RWPE2 (cell line): ENCODE data around the gene FCHSD1.

Experiments used
- ATAC-seq: fragments of 200-7000 bp; cut with Tn5 transposase; 3 replicates; pipeline ENCODE4 v1.9.1; 2021; ENCODE audit warnings: low read depth
- DNase-seq: peaks from one replicate; pipeline ENCODE4 v3.0.0-alpha.2; 2020; ENCODE audit warnings: low spot score
- H3K27ac ChIP-seq: fragments of 450-650 bp; 2 replicates; pipeline ENCODE4 v1.5.1; 2017; ENCODE audit warnings: mild to moderate bottlenecking; ENCODE audit not compliant: poor library complexity, severe bottlenecking
- H3K27me3 ChIP-seq: fragments of 250-450 bp; sonication (Bioruptor Pico); 2 replicates; pipeline ENCODE4 v1.5.1; 2021; ENCODE audit warnings: mild to moderate bottlenecking, moderate library complexity; ENCODE audit not compliant: insufficient read depth, poor library complexity, severe bottlenecking
- H3K36me3 ChIP-seq: fragments of 250-450 bp; sonication (Bioruptor Pico); 2 replicates; pipeline ENCODE4 v1.5.1; 2020; ENCODE audit warnings: low read depth, mild to moderate bottlenecking, moderate library complexity
- H3K4me1 ChIP-seq: fragments of 250-450 bp; sonication (Bioruptor Pico); 2 replicates; pipeline ENCODE4 v1.5.1; 2021; ENCODE audit warnings: mild to moderate bottlenecking, moderate library complexity; ENCODE audit not compliant: insufficient read depth, poor library complexity, severe bottlenecking
- H3K4me3 ChIP-seq: fragments of 250-450 bp; sonication (Bioruptor Pico); 2 replicates; pipeline ENCODE4 v1.5.1; 2021; ENCODE audit warnings: mild to moderate bottlenecking, moderate library complexity; ENCODE audit not compliant: severe bottlenecking
- H3K9me3 ChIP-seq: fragments of 250-450 bp; sonication (Bioruptor Pico); 2 replicates; pipeline ENCODE4 v1.5.1; 2021; ENCODE audit warnings: mild to moderate bottlenecking, moderate library complexity; ENCODE audit not compliant: severe bottlenecking
- TF ChIP-seq, protein P1 (sequence below): fragments of 450-650 bp; IDR thresholded peaks from one replicate; pipeline ENCODE4 v1.5.1; 2017; ENCODE audit warnings: mild to moderate bottlenecking, moderate library complexity; ENCODE audit not compliant: poor library complexity, severe bottlenecking

The FCHSD1 gene

GRCh38 chr5:141681295-141681694 is 30.1 kb upstream of the FCHSD1 start:
- Histone ChIP-seq H3K4me3 (peak overlapping the region; percentile 40), H3K27me3 (no peaks in the 10 kb centered on the region), H3K36me3 (peaks cover 35% of the 10 kb centered on the region), H3K9me3 (no peaks in the 10 kb centered on the region), H3K27ac (peak overlapping the region; percentile 86), H3K4me1 (peaks cover 26% of the 10 kb centered on the region)
- TF ChIP-seq, protein P1, sequence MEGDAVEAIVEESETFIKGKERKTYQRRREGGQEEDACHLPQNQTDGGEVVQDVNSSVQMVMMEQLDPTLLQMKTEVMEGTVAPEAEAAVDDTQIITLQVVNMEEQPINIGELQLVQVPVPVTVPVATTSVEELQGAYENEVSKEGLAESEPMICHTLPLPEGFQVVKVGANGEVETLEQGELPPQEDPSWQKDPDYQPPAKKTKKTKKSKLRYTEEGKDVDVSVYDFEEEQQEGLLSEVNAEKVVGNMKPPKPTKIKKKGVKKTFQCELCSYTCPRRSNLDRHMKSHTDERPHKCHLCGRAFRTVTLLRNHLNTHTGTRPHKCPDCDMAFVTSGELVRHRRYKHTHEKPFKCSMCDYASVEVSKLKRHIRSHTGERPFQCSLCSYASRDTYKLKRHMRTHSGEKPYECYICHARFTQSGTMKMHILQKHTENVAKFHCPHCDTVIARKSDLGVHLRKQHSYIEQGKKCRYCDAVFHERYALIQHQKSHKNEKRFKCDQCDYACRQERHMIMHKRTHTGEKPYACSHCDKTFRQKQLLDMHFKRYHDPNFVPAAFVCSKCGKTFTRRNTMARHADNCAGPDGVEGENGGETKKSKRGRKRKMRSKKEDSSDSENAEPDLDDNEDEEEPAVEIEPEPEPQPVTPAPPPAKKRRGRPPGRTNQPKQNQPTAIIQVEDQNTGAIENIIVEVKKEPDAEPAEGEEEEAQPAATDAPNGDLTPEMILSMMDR = no peak
- no peak for DNase-seq
- ATAC-seq = peak; percentile 4

DNA sequence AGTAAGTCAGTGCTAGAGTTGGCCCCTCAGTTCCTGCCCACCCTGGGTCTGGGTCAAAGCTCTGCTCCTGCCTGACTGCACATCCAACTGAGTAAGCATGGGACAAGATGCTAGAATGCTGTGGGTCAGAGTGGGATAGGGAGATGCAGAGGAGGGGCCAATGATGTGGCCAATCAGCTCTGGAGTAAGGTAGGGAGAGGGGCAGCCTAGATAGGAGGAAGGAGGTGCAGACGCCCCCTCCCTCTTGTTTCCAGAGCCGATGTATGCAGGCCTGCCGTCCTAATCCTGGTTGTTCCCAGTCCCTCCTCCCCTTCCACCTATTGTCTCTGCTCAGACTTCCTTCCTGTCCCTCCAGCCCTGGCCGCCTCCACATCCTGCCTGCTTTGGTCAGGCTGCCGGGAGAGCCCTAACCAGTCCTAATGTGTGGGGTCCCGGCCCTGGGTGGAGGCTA is 29.6 kb upstream of the FCHSD1 start:
- no peak for DNase-seq
- peaks cover 26% of the 10 kb centered on the region for H3K4me1 ChIP-seq
- H3K36me3 ChIP-seq = peaks cover 35% of the 10 kb centered on the region
- H3K27ac ChIP-seq = peak overlapping the region; percentile 86
- peak overlapping the region; percentile 40 for H3K4me3 ChIP-seq
- ATAC-seq = peak; percentile 63
- H3K27me3 ChIP-seq = no peaks in the 10 kb centered on the region
- no peaks in the 10 kb centered on the region for H3K9me3 ChIP-seq
- TF ChIP-seq, protein P1 = no peak

DNA sequence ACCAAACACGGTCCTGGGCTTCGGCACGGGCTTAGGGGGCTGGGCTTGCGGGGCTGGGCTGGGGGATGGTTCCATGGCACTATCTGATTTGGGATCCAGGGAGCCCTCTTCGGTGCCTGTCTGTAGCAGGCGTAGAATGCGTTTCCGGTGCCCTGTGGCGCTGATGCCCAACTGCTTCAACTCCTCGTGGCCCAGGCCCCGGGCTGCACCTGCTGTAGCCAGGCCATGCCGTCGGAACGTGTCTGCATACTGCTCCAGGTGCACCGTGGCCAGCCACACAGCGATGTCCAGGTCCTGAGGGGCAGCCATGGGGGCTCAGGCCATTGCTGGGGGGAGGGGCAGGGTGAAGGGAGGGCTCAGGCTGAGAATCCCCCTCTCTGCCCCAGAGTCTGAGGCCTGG is 29.0 kb upstream of the FCHSD1 start:
- Histone ChIP-seq H3K36me3 (peaks cover 35% of the 10 kb centered on the region), H3K27me3 (no peaks in the 10 kb centered on the region), H3K27ac (peak overlapping the region; percentile 86), H3K4me3 (no peak overlapping the region), H3K4me1 (peaks cover 26% of the 10 kb centered on the region), H3K9me3 (no peaks in the 10 kb centered on the region)
- no peak for DNase-seq
- no peak for ATAC-seq
- TF ChIP-seq, protein P1 = no peak

DNA sequence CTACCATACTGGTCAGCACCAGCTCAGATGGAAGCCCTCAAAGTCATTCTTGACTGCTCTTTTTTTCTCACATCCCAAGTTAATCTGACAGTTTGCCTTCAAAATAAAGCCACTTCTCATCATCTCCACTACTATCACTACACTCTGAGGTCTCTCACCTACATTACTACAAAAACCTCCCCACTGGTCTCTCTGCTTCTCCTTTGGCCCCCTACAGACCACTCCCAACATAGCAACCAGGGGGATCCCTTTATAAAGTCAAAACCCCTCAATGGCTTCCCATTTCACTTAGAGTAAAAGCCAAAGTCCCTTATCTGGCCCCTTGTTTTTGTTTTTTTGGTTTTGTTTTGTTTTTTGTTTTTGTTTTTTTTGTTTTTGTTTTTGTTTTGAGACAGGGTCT is 26.2 kb upstream of the FCHSD1 start:
- peaks cover 17% of the 10 kb centered on the region for H3K4me1 ChIP-seq
- no peaks in the 10 kb centered on the region for H3K27me3 ChIP-seq
- TF ChIP-seq, protein P1 = no peak
- H3K36me3 ChIP-seq = peaks cover 35% of the 10 kb centered on the region
- no peak overlapping the region for H3K27ac ChIP-seq
- no peak for ATAC-seq
- H3K9me3 ChIP-seq = no peaks in the 10 kb centered on the region
- no peak for DNase-seq
- no peak overlapping the region for H3K4me3 ChIP-seq

DNA sequence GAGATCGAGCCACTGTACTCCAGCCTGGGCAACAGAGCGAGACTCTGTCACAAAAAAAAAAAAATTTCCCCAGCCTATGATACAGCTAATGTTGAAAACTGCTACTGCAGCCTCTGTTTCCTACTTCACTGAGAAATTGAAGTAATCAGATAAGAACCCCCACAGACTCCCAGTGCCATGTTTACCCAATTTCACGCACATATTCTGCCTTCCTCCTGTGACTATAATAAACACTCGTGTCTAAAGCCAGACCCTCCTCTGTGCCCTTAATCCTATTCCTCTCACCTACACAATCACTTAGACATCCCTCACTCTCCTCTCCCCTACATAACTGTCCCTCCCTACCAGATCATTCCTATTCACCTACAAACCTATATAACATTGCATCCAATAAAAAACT is 24.5 kb upstream of the FCHSD1 start:
- no peak overlapping the region for H3K4me3 ChIP-seq
- H3K27me3 ChIP-seq = no peaks in the 10 kb centered on the region
- peaks cover 4% of the 10 kb centered on the region for H3K4me1 ChIP-seq
- DNase-seq = no peak
- H3K27ac ChIP-seq = no peak overlapping the region
- ATAC-seq = no peak
- H3K36me3 ChIP-seq = peaks cover 50% of the 10 kb centered on the region
- H3K9me3 ChIP-seq = no peaks in the 10 kb centered on the region
- TF ChIP-seq, protein P1 = no peak
